Neural cell (in vitro differentiated cells): ENCODE measurements around the gene ALDH1L1. TPM values are rescaled to one million over a fixed set of nuclear protein-coding genes. Genes with fewer than 3 reads are reported as not detected.

Experiments
- H2AFZ ChIP-seq: fragments of 200-600, 300-800 bp; sonication (generic), shearing (Covaris generic); 2 replicates; pipeline ENCODE4 v1.6.0; 2014; ENCODE audit warnings: low read depth, mild to moderate bottlenecking, antibody characterized with exemption, low read length, moderate library complexity
- H3F3A ChIP-seq: fragments of 200-600 bp; shearing (Covaris generic); 2 replicates; pipeline ENCODE4 v1.6.1; 2016; ENCODE audit warnings: mild to moderate bottlenecking, moderate library complexity, mixed read lengths, antibody characterized with exemption, low read length; ENCODE audit not compliant: insufficient read depth, poor library complexity, severe bottlenecking
- H3K27ac ChIP-seq: fragments of 200-600, 300-800 bp; sonication (generic), shearing (Covaris generic); 2 replicates; pipeline ENCODE4 v1.5.1; 2014; ENCODE audit warnings: mild to moderate bottlenecking, low read length, moderate library complexity
- H3K27me3 ChIP-seq: fragments of 300-800, 200-600 bp; sonication (generic), shearing (Covaris generic); 2 replicates; pipeline ENCODE4 v1.6.0; 2014; ENCODE audit warnings: mild to moderate bottlenecking, low read depth, low read length, moderate library complexity; ENCODE audit not compliant: insufficient read depth
- H3K36me3 ChIP-seq: fragments of 300-800, 200-600 bp; sonication (generic), shearing (Covaris generic); 2 replicates; pipeline ENCODE4 v1.5.1; 2014; ENCODE audit warnings: mild to moderate bottlenecking, antibody characterized with exemption, low read length, moderate library complexity; ENCODE audit not compliant: insufficient read depth
- H3K4me2 ChIP-seq: fragments of 300-800, 200-600 bp; sonication (generic), shearing (Covaris generic); 2 replicates; pipeline ENCODE4 v1.6.0; 2014; ENCODE audit warnings: mild to moderate bottlenecking, low read length
- H3K4me3 ChIP-seq: fragments of 300-800, 200-600 bp; sonication (generic), shearing (Covaris generic); 2 replicates; pipeline ENCODE4 v1.5.1; 2014; ENCODE audit warnings: mild to moderate bottlenecking, low read length, moderate library complexity
- H3K79me2 ChIP-seq: fragments of 200-600 bp; shearing (Covaris generic); replicated peaks from 2 replicates; pipeline ENCODE4 v1.6.0; 2014; ENCODE audit warnings: mild to moderate bottlenecking, low read length, moderate library complexity; ENCODE audit not compliant: insufficient read depth
- H3K9ac ChIP-seq: fragments of 300-800, 200-600 bp; sonication (generic), shearing (Covaris generic); 2 replicates; pipeline ENCODE4 v1.6.1; 2016; ENCODE audit warnings: mild to moderate bottlenecking, low read length, mixed read lengths
- H3K9me2 ChIP-seq: fragments of 200-600 bp; shearing (Covaris generic); 2 replicates; pipeline ENCODE4 v1.6.1; 2016; ENCODE audit warnings: mild to moderate bottlenecking, low read length, mixed read lengths; ENCODE audit not compliant: insufficient read depth
- H3K9me3 ChIP-seq: fragments of 200-600, 300-800 bp; sonication (generic), shearing (Covaris generic); 2 replicates; pipeline ENCODE4 v1.6.1; 2016; ENCODE audit warnings: mild to moderate bottlenecking, mixed run types, low read length, moderate library complexity, mixed read lengths
- H4K20me1 ChIP-seq: fragments of 200-600 bp; shearing (Covaris generic); 2 replicates; pipeline ENCODE4 v1.6.1; 2016; ENCODE audit warnings: mild to moderate bottlenecking, mixed run types; ENCODE audit not compliant: insufficient read depth
- EP300 ChIP-seq: fragments of 450-650 bp; conservative IDR thresholded peaks from 2 replicates; pipeline ENCODE4 v1.6.1; 2014; ENCODE audit warnings: antibody characterized with exemption, mild to moderate bottlenecking, moderate library complexity; ENCODE audit not compliant: poor library complexity, severe bottlenecking
- EZH2 ChIP-seq: fragments of 200-600, 300-800 bp; shearing (Covaris generic), sonication (generic); IDR thresholded peaks from 2 replicates; pipeline ENCODE4 v1.6.1; 2014; ENCODE audit warnings: antibody characterized with exemption, low read length, borderline replicate concordance, mild to moderate bottlenecking; ENCODE audit not compliant: insufficient read depth, poor library complexity, severe bottlenecking
- MXI1 ChIP-seq: fragments of 450-650 bp; conservative IDR thresholded peaks from 2 replicates; pipeline ENCODE4 v1.6.1; 2014; ENCODE audit warnings: antibody characterized with exemption, mild to moderate bottlenecking; ENCODE audit not compliant: poor library complexity, severe bottlenecking
- POLR2AphosphoS5 ChIP-seq: IDR thresholded peaks from 2 replicates; pipeline ENCODE4 v1.6.1; 2012
- RAD21 ChIP-seq: fragments of 450-650 bp; conservative IDR thresholded peaks from 2 replicates; pipeline ENCODE4 v1.6.1; 2014; ENCODE audit warnings: antibody characterized with exemption, mild to moderate bottlenecking, moderate library complexity
- SMC3 ChIP-seq: fragments of 450-650 bp; conservative IDR thresholded peaks from 2 replicates; pipeline ENCODE4 v1.6.1; 2014; ENCODE audit warnings: antibody characterized with exemption, mild to moderate bottlenecking, moderate library complexity; ENCODE audit not compliant: poor library complexity
- TAF1 ChIP-seq: IDR thresholded peaks from 2 replicates; pipeline ENCODE4 v1.6.1; 2012; ENCODE audit warnings: low read depth
- polyA plus RNA-seq: library from polyadenylated mRNA; depleted of rRNA; stranded (reverse); fragments of >200 nt; gene quantifications from 2 replicates; pipeline ENCODE4 v1.2.3, GENCODE V29; 2014
- TF ChIP-seq, protein P1 (sequence below): IDR thresholded peaks from 2 replicates; pipeline ENCODE4 v1.6.1; 2012; ENCODE audit warnings: borderline replicate concordance
- TF ChIP-seq, protein P2 (sequence below): fragments of 450-650 bp; IDR thresholded peaks from 2 replicates; pipeline ENCODE4 v1.5.1; 2014; ENCODE audit warnings: antibody characterized with exemption, mild to moderate bottlenecking, moderate library complexity; ENCODE audit not compliant: poor library complexity, severe bottlenecking

ALDH1L1 gene
- polyA plus RNA-seq, 1 donor from 2014 or later = not detected

DNA sequence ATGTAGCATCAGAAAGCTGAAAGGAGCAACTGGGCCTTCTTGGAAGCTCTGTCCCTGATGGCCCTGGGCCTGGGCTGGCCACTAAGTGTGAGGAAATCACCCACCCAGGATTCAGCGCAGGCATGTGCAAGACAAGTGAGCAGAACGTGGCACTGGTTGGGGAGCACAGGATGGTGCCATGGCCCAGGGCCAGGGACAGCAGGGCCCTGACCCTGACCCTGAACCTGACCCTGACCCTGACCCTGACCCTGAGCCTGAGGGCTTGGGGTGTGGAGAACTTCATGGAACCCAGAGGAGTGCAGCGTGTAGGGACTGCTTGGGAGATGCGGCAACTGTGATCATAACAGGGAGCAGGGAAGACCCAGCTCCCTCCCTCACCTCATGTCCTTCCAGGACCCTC, 5.9 kb upstream of the ALDH1L1 start:
- no peak overlapping the region for H3K4me2 ChIP-seq
- TF ChIP-seq MXI1 (no peak), RAD21 (no peak)

DNA sequence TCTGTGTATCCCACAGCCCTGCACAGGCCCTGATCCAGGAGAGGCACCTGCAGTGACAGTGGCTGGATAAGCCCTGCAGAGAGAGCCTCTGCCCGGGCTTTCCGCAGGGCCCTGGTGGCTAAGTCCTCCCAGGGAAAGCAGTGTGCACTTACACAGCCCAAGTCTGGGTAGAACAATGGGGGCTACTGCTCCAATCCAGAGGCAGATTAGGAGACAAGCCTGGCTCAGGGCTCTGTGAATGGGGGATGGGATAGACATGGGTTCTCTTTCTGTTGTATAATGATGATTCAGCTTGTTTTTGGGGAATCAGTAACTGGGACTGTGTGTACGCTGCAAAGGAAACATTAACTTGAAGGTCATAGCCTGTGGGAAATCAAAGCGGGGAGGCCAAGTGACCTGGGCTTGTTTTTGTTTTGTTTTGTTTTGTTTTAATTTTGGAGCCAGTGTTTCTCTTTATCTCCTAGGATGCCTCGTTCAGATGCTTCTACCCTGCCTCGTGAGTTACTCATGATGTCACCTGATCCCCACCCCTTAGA, 4.1 kb upstream of the ALDH1L1 start:
- no peak overlapping the region for H3K9ac ChIP-seq
- H3K27ac ChIP-seq = no peak overlapping the region
- H3K36me3 ChIP-seq = no peaks in the 10 kb centered on the region
- H3K9me3 ChIP-seq = no peaks in the 10 kb centered on the region
- peaks cover 23% of the 10 kb centered on the region for H3K27me3 ChIP-seq
- H3K9me2 ChIP-seq = no peaks in the 10 kb centered on the region
- no peaks in the 10 kb centered on the region for H3K79me2 ChIP-seq
- no peak overlapping the region for H2AFZ ChIP-seq
- no peak overlapping the region for H3K4me2 ChIP-seq
- no peaks in the 10 kb centered on the region for H3F3A ChIP-seq
- H3K4me3 ChIP-seq = no peak overlapping the region
- H4K20me1 ChIP-seq = no peaks in the 10 kb centered on the region
- TF ChIP-seq EZH2 (no peak), SMC3 (no peak), POLR2AphosphoS5 (no peak), TAF1 (no peak)
- TF ChIP-seq, protein P1, sequence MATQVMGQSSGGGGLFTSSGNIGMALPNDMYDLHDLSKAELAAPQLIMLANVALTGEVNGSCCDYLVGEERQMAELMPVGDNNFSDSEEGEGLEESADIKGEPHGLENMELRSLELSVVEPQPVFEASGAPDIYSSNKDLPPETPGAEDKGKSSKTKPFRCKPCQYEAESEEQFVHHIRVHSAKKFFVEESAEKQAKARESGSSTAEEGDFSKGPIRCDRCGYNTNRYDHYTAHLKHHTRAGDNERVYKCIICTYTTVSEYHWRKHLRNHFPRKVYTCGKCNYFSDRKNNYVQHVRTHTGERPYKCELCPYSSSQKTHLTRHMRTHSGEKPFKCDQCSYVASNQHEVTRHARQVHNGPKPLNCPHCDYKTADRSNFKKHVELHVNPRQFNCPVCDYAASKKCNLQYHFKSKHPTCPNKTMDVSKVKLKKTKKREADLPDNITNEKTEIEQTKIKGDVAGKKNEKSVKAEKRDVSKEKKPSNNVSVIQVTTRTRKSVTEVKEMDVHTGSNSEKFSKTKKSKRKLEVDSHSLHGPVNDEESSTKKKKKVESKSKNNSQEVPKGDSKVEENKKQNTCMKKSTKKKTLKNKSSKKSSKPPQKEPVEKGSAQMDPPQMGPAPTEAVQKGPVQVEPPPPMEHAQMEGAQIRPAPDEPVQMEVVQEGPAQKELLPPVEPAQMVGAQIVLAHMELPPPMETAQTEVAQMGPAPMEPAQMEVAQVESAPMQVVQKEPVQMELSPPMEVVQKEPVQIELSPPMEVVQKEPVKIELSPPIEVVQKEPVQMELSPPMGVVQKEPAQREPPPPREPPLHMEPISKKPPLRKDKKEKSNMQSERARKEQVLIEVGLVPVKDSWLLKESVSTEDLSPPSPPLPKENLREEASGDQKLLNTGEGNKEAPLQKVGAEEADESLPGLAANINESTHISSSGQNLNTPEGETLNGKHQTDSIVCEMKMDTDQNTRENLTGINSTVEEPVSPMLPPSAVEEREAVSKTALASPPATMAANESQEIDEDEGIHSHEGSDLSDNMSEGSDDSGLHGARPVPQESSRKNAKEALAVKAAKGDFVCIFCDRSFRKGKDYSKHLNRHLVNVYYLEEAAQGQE = no peak
- TF ChIP-seq, protein P2, sequence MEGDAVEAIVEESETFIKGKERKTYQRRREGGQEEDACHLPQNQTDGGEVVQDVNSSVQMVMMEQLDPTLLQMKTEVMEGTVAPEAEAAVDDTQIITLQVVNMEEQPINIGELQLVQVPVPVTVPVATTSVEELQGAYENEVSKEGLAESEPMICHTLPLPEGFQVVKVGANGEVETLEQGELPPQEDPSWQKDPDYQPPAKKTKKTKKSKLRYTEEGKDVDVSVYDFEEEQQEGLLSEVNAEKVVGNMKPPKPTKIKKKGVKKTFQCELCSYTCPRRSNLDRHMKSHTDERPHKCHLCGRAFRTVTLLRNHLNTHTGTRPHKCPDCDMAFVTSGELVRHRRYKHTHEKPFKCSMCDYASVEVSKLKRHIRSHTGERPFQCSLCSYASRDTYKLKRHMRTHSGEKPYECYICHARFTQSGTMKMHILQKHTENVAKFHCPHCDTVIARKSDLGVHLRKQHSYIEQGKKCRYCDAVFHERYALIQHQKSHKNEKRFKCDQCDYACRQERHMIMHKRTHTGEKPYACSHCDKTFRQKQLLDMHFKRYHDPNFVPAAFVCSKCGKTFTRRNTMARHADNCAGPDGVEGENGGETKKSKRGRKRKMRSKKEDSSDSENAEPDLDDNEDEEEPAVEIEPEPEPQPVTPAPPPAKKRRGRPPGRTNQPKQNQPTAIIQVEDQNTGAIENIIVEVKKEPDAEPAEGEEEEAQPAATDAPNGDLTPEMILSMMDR = no peak

More for the DNA sequence above, 5.9 kb upstream of the ALDH1L1 start:
- Histone ChIP-seq H3K4me3 (no peak overlapping the region), H2AFZ (no peak overlapping the region), H3K9me3 (no peaks in the 10 kb centered on the region), H3K79me2 (no peaks in the 10 kb centered on the region), H3K9ac (no peak overlapping the region), H3K27me3 (peaks cover 6% of the 10 kb centered on the region), H3K9me2 (no peaks in the 10 kb centered on the region), H4K20me1 (no peaks in the 10 kb centered on the region), H3K27ac (no peak overlapping the region), H3F3A (no peaks in the 10 kb centered on the region), H3K36me3 (no peaks in the 10 kb centered on the region)

DNA sequence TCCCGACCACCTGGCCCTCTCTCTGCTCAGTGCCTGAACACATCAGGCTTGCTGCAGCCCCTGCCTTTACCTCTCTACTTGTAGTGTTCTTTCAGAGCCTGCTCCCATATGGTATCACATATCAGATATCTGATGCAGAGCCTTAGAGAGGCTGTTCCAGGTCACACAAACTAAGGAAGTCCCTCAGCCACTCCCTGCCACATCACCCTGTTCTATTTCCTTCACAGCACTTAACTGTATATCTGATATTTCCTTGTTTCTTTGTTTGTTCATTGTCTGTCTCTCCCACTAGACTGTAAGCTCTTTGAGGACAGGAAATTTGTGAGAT, 976 bp upstream of the ALDH1L1 start:
- Histone ChIP-seq H3K4me3 (no peak overlapping the region), H3K9me2 (no peaks in the 10 kb centered on the region), H3K27ac (no peak overlapping the region), H3K36me3 (no peaks in the 10 kb centered on the region), H3K27me3 (peaks cover 32% of the 10 kb centered on the region), H3K9me3 (no peaks in the 10 kb centered on the region), H3F3A (no peaks in the 10 kb centered on the region), H3K4me2 (no peak overlapping the region), H2AFZ (no peak overlapping the region), H3K79me2 (no peaks in the 10 kb centered on the region), H3K9ac (no peak overlapping the region), H4K20me1 (no peaks in the 10 kb centered on the region)
- TF ChIP-seq EP300 (no peak), POLR2AphosphoS5 (no peak), RAD21 (no peak), EZH2 (no peak), TAF1 (no peak), SMC3 (no peak), MXI1 (no peak)
- TF ChIP-seq, protein P2 = no peak
- TF ChIP-seq, protein P1 = no peak
